ENCODE measurements around the gene RNF14.

GRCh38 chr5:142034994-142035393 lies 66.1 kb downstream of the RNF14 start:
- TF ChIP-seq, protein P1, sequence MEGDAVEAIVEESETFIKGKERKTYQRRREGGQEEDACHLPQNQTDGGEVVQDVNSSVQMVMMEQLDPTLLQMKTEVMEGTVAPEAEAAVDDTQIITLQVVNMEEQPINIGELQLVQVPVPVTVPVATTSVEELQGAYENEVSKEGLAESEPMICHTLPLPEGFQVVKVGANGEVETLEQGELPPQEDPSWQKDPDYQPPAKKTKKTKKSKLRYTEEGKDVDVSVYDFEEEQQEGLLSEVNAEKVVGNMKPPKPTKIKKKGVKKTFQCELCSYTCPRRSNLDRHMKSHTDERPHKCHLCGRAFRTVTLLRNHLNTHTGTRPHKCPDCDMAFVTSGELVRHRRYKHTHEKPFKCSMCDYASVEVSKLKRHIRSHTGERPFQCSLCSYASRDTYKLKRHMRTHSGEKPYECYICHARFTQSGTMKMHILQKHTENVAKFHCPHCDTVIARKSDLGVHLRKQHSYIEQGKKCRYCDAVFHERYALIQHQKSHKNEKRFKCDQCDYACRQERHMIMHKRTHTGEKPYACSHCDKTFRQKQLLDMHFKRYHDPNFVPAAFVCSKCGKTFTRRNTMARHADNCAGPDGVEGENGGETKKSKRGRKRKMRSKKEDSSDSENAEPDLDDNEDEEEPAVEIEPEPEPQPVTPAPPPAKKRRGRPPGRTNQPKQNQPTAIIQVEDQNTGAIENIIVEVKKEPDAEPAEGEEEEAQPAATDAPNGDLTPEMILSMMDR (IDR thresholded peaks at IDR 0.05; ENCODE audit: poor library complexity) = no peak
- TF ChIP-seq EZH2 (IDR thresholded peaks at IDR 0.05; ENCODE audit: borderline replicate concordance) = no peak
- no peak for TF ChIP-seq EZH2phosphoT487 (IDR thresholded peaks at IDR 0.05; ENCODE audit: low read depth, severe bottlenecking, unreplicated experiment)

Data from hepatocyte (in vitro differentiated cells).